ENCODE results near the gene PSMA7.

DNA sequence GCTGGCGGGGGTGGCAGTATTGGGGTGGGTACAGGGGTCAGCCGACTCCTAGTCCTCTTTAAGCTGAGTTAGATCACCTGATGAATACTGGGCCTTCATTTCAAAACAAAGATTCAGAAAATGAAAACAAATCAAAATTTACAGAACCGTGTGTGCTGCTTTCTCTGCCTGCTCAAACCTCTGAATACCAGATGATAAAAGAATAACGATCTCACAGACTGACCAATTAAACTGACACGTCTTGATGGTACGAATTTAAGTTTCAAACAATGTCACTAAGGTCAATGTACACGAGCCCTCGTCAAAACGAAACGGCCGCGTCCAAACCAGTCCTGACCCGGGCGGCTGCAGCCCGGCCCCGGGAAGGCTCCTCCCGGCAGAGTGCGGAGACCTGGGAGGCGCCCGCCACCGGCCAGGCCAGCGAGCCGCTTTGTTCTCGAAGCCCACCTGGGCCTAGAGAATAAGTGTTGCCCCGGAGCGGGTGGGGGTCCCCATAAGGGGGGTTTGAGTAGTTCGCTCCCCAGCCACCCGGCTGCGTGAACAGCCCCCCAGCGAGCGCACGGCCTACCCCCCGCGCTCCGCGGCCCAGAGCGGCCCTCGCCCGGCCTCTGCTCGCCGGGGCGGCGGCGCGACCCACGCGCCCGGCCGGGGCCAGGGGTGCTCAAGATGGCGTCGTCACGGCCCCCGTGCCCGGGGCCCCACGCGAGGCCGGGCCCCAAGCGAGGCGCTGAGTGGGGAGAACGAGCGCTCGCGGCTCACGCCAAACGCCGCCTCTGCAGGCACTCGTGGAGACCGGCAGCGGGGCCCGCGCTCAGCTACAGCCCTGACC lies 728 bp downstream of the PSMA7 start:
- TF ChIP-seq, protein P1, sequence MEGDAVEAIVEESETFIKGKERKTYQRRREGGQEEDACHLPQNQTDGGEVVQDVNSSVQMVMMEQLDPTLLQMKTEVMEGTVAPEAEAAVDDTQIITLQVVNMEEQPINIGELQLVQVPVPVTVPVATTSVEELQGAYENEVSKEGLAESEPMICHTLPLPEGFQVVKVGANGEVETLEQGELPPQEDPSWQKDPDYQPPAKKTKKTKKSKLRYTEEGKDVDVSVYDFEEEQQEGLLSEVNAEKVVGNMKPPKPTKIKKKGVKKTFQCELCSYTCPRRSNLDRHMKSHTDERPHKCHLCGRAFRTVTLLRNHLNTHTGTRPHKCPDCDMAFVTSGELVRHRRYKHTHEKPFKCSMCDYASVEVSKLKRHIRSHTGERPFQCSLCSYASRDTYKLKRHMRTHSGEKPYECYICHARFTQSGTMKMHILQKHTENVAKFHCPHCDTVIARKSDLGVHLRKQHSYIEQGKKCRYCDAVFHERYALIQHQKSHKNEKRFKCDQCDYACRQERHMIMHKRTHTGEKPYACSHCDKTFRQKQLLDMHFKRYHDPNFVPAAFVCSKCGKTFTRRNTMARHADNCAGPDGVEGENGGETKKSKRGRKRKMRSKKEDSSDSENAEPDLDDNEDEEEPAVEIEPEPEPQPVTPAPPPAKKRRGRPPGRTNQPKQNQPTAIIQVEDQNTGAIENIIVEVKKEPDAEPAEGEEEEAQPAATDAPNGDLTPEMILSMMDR (IDR thresholded peaks at IDR 0.05) = no peak
- TF ChIP-seq ZFX (IDR thresholded peaks at IDR 0.05; ENCODE audit: borderline replicate concordance) = no peak
